H1 (cell line): ENCODE measurements around the gene SLC35B2. TPM values are rescaled to one million over a fixed set of nuclear protein-coding genes. Genes with fewer than 3 reads are reported as not detected.

Experiments
- CTCF ChIA-PET: fragments of 300-600 bp; sonication (Branson Sonifier 250); formaldehyde crosslinking; loops from one replicate; lab custom pipeline; 2021; ENCODE audit not compliant: partially characterized antibody; lab: Charles Lee
- POLR2A ChIA-PET: fragments of 300-600 bp; sonication (Branson Sonifier 250); formaldehyde crosslinking; loops from one replicate; lab custom pipeline; 2021; ENCODE audit warnings: inconsistent platforms; ENCODE audit not compliant: partially characterized antibody; lab: Charles Lee
- DNase-seq, 2 experiments: peaks; one replicate each; pipeline versions ENCODE4 v3.0.0 to v3.0.0-alpha.2; 2010 to 2022; ENCODE audit warnings: low spot score in 2 of 2, low read depth in 1 of 2, mixed read lengths in 1 of 2
- FAIRE-seq: peaks from 2 replicates; lab custom pipeline; 2011; peaks lifted over from hg19 to GRCh38; lab: Jason Lieb, UNC
- H2AFZ ChIP-seq: 2 replicates; pipeline ENCODE4 v1.8.1; 2012; ENCODE audit warnings: low read length, inconsistent platforms
- H2AK5ac ChIP-seq: 2 replicates; pipeline ENCODE4 v1.6.1; 2013; ENCODE audit warnings: low read depth, low read length
- H2BK120ac ChIP-seq: replicated peaks from 2 replicates; pipeline ENCODE3; 2013; ENCODE audit warnings: low read depth, low read length, inconsistent platforms
- H2BK12ac ChIP-seq: 2 replicates; pipeline ENCODE4 v1.6.1; 2013; ENCODE audit warnings: low read depth, low read length
- H2BK15ac ChIP-seq: 2 replicates; pipeline ENCODE4 v1.6.1; 2013; ENCODE audit warnings: low read length
- H2BK20ac ChIP-seq: 2 replicates; pipeline ENCODE4 v1.6.1; 2013; ENCODE audit warnings: low read length
- H2BK5ac ChIP-seq: 2 replicates; pipeline ENCODE4 v1.6.1; 2013; ENCODE audit warnings: low read depth, low read length
- H3K14ac ChIP-seq: 2 replicates; pipeline ENCODE4 v1.6.1; 2013; ENCODE audit warnings: inconsistent platforms; ENCODE audit not compliant: insufficient read length
- H3K18ac ChIP-seq: 2 replicates; pipeline ENCODE4 v1.6.1; 2013; ENCODE audit warnings: low read length; ENCODE audit errors: extremely low read depth
- H3K23ac ChIP-seq: 2 replicates; pipeline ENCODE4 v1.6.1; 2013; ENCODE audit warnings: inconsistent platforms; ENCODE audit not compliant: insufficient read length
- H3K23me2 ChIP-seq: 2 replicates; pipeline ENCODE4 v1.6.1; 2013; ENCODE audit warnings: low read depth, low read length
- H3K27ac ChIP-seq: 2 replicates; pipeline ENCODE4 v1.6.1; 2011; ENCODE audit warnings: low read depth, low read length, inconsistent platforms
- H3K27me3 ChIP-seq, 4 experiments: replicated peaks in 1 of 4; 1 replicate in 1 of 4; 2 replicates in 3 of 4; pipeline versions ENCODE4 v1.6.1 to v1.8.1; 2011 to 2013; ENCODE audit warnings: low read length in 3 of 4, mild to moderate bottlenecking in 3 of 4, inconsistent platforms in 2 of 4, mixed read lengths in 2 of 4, moderate library complexity in 1 of 4; ENCODE audit not compliant: control insufficient read depth in 3 of 4, insufficient read depth in 3 of 4; ENCODE audit errors: extremely low read depth in 1 of 4
- H3K36me3 ChIP-seq, 4 experiments: 2 replicates each; pipeline versions ENCODE4 v1.6.1 to v1.8.1; 2011 to 2013; ENCODE audit warnings: mild to moderate bottlenecking in 4 of 4, low read length in 3 of 4, moderate library complexity in 2 of 4, control low read depth in 1 of 4, inconsistent platforms in 1 of 4; ENCODE audit not compliant: insufficient read depth in 4 of 4, control insufficient read depth in 2 of 4
- H3K4ac ChIP-seq: replicated peaks from 2 replicates; pipeline ENCODE3; 2013; ENCODE audit warnings: low read length, low read depth, mixed read lengths, inconsistent platforms; ENCODE audit not compliant: insufficient read length
- H3K4me1 ChIP-seq, 4 experiments: replicated peaks in 1 of 4; 1 replicate in 1 of 4; 2 replicates in 3 of 4; pipeline versions ENCODE4 v1.6.1 to v1.8.1; 2011 to 2013; ENCODE audit warnings: low read length in 3 of 4, inconsistent platforms in 2 of 4, mixed read lengths in 1 of 4; ENCODE audit not compliant: insufficient read depth in 4 of 4, control insufficient read depth in 3 of 4
- H3K4me2 ChIP-seq, 2 experiments: 2 replicates each; pipeline versions ENCODE4 v1.6.1 to v1.8.1; 2011 to 2013; ENCODE audit warnings: low read depth in 2 of 2, low read length in 2 of 2, control low read depth in 1 of 2, inconsistent platforms in 1 of 2, mild to moderate bottlenecking in 1 of 2; ENCODE audit not compliant: insufficient read depth in 1 of 2
- H3K4me3 ChIP-seq, 4 experiments: fragments of 200-600, 300-600 bp in 1 of 4; sonication (generic), shearing (Covaris generic), sonication (Bioruptor Twin) in 1 of 4; 2 replicates each; pipeline versions ENCODE4 v1.5.1 to v1.8.1; 2011 to 2016; ENCODE audit warnings: low read length in 4 of 4, low read depth in 3 of 4, control low read depth in 2 of 4, inconsistent platforms in 2 of 4, mild to moderate bottlenecking in 2 of 4, mixed read lengths in 1 of 4, moderate library complexity in 1 of 4; ENCODE audit not compliant: insufficient read depth in 2 of 4; ENCODE audit errors: extremely low read depth in 1 of 4
- H3K56ac ChIP-seq: replicated peaks from 2 replicates; pipeline ENCODE3; 2013; ENCODE audit warnings: low read depth, mild to moderate bottlenecking, mixed read lengths, low read length, inconsistent platforms; ENCODE audit not compliant: insufficient read length
- H3K79me1 ChIP-seq: 2 replicates; pipeline ENCODE4 v1.6.1; 2013; ENCODE audit warnings: low read depth, low read length, control low read depth
- H3K79me2 ChIP-seq, 2 experiments: 2 replicates each; pipeline versions ENCODE4 v1.6.1 to v1.8.1; 2012 to 2013; ENCODE audit warnings: low read length in 2 of 2, mild to moderate bottlenecking in 2 of 2, inconsistent platforms in 1 of 2; ENCODE audit not compliant: insufficient read depth in 2 of 2, control insufficient read depth in 1 of 2
- H3K9ac ChIP-seq, 4 experiments: replicated peaks in 1 of 4; 1 replicate in 1 of 4; 2 replicates in 3 of 4; pipeline versions ENCODE4 v1.6.1 to v1.8.1; 2011 to 2013; ENCODE audit warnings: low read depth in 3 of 4, low read length in 3 of 4, control low read depth in 2 of 4, mild to moderate bottlenecking in 2 of 4, moderate library complexity in 2 of 4, inconsistent platforms in 1 of 4; ENCODE audit errors: extremely low read depth in 1 of 4
- H3K9me3 ChIP-seq, 2 experiments: 2 replicates each; pipeline versions ENCODE4 v1.6.1 to v1.8.1; 2012 to 2013; ENCODE audit warnings: mild to moderate bottlenecking in 2 of 2, moderate library complexity in 2 of 2, control low read depth in 1 of 2, inconsistent platforms in 1 of 2, low read depth in 1 of 2, low read length in 1 of 2, mixed read lengths in 1 of 2; ENCODE audit not compliant: insufficient read depth in 2 of 2
- H4K20me1 ChIP-seq, 2 experiments: replicated peaks in 1 of 2; 2 replicates each; pipeline versions ENCODE3 to v1.8.1; 2011 to 2013; ENCODE audit warnings: inconsistent platforms in 2 of 2, low read length in 2 of 2, mild to moderate bottlenecking in 1 of 2; ENCODE audit not compliant: insufficient read depth in 2 of 2, control insufficient read depth in 1 of 2
- H4K5ac ChIP-seq: 2 replicates; pipeline ENCODE4 v1.6.1; 2013; ENCODE audit warnings: low read length, low read depth, mixed read lengths, inconsistent platforms; ENCODE audit not compliant: insufficient read length
- H4K8ac ChIP-seq: 2 replicates; pipeline ENCODE4 v1.8.0; 2013; ENCODE audit warnings: mild to moderate bottlenecking, moderate library complexity, low read length, inconsistent platforms; ENCODE audit not compliant: insufficient read depth; ENCODE audit errors: extremely low read depth
- H4K91ac ChIP-seq: replicated peaks from 2 replicates; pipeline ENCODE3; 2013; ENCODE audit warnings: low read length, mixed read lengths, inconsistent platforms; ENCODE audit not compliant: insufficient read length
- CTCF ChIP-seq, 3 experiments: IDR thresholded peaks; 1 replicate in 2 of 3; 2 replicates in 1 of 3; pipeline versions ENCODE4 v1.5.1 to v1.6.1; 2011; ENCODE audit warnings: low read length in 3 of 3, mild to moderate bottlenecking in 3 of 3, inconsistent platforms in 2 of 3, low read depth in 1 of 3, moderate library complexity in 1 of 3; ENCODE audit not compliant: insufficient read depth in 1 of 3; ENCODE audit errors: control extremely low read depth in 1 of 3
- EP300 ChIP-seq, 2 experiments: IDR thresholded peaks; 1 replicate in 1 of 2; 2 replicates in 1 of 2; pipeline ENCODE4 v1.6.1; 2011 to 2012; ENCODE audit warnings: low read depth in 2 of 2, low read length in 2 of 2, mild to moderate bottlenecking in 2 of 2, borderline replicate concordance in 1 of 2, inconsistent platforms in 1 of 2, moderate library complexity in 1 of 2
- GABPA ChIP-seq: IDR thresholded peaks from 2 replicates; pipeline ENCODE4 v1.6.1; 2011; ENCODE audit warnings: mild to moderate bottlenecking, low read length, moderate library complexity, borderline replicate concordance; ENCODE audit not compliant: insufficient read depth
- KDM1A ChIP-seq: fragments of 200-600, 300-600 bp; sonication (generic); IDR thresholded peaks from 2 replicates; pipeline ENCODE4 v1.7.1; 2016; ENCODE audit warnings: mild to moderate bottlenecking, low read length, borderline replicate concordance
- KDM5A ChIP-seq: fragments of 200-600 bp; IDR thresholded peaks from 2 replicates; pipeline ENCODE4 v1.7.1; 2012; ENCODE audit warnings: mild to moderate bottlenecking, low read length, inconsistent platforms, mixed read lengths
- SP2 ChIP-seq: IDR thresholded peaks from 2 replicates; pipeline ENCODE4 v1.6.1; 2012; ENCODE audit warnings: mild to moderate bottlenecking, low read length, inconsistent platforms
- TCF12 ChIP-seq: IDR thresholded peaks from 2 replicates; pipeline ENCODE4 v1.6.1; 2011; ENCODE audit warnings: low read depth, mild to moderate bottlenecking, low read length
- TEAD4 ChIP-seq: IDR thresholded peaks from 2 replicates; pipeline ENCODE4 v1.6.1; 2012; ENCODE audit warnings: low read depth, low read length, inconsistent platforms, mixed read lengths
- WGBS, 2 experiments: shearing (Covaris generic) in 1 of 2; methylation state at CpG; one replicate each; pipeline versions ENCODE4 v1.1.6 to v1.1.7; 2013 to 2015; ENCODE audit warnings: low lambda C conversion rate in 2 of 2, mixed read lengths in 2 of 2, inconsistent platforms in 1 of 2, low coverage in 1 of 2, missing lambda C conversion rate in 1 of 2; ENCODE audit not compliant: insufficient replicate concordance in 2 of 2, insufficient coverage in 1 of 2, insufficient read length in 1 of 2; ENCODE audit errors: extremely low coverage in 1 of 2, missing lambda C conversion rate in 1 of 2; 5-methylcytosine and 5-hydroxymethylcytosine counted together
- polyA plus RNA-seq, 7 experiments: library from polyadenylated mRNA; depleted of rRNA in 3 of 7; stranded (reverse) in 5 of 7; unstranded in 2 of 7; fragments of >200 nt in 5 of 7; fragments of 200-250 nt in 2 of 7; gene quantifications; 1 replicate in 5 of 7; 2 replicates in 1 of 7; 4 replicates in 1 of 7; pipeline versions ENCODE4 v1.2.1 to v1.2.3, GENCODE V29; 2011 to 2013; ENCODE audit warnings: missing spikeins in 2 of 7, mixed read lengths in 2 of 7
- total RNA-seq: library from RNA; stranded (reverse); fragmentation: NEBNext Ultra II Directional; extraction: Animal tissue kit (Norgen Biotek cat#: 25700); gene quantifications from 2 replicates; pipeline ENCODE4 v1.2.1, GENCODE V29; 2021

The SLC35B2 gene
- total and polyA plus RNA-seq, 2 of the 8 experiments (the other 6 are each of a cell fraction or from before 2014, with no cell fraction given): 29.5 to 65.0 TPM

DNA sequence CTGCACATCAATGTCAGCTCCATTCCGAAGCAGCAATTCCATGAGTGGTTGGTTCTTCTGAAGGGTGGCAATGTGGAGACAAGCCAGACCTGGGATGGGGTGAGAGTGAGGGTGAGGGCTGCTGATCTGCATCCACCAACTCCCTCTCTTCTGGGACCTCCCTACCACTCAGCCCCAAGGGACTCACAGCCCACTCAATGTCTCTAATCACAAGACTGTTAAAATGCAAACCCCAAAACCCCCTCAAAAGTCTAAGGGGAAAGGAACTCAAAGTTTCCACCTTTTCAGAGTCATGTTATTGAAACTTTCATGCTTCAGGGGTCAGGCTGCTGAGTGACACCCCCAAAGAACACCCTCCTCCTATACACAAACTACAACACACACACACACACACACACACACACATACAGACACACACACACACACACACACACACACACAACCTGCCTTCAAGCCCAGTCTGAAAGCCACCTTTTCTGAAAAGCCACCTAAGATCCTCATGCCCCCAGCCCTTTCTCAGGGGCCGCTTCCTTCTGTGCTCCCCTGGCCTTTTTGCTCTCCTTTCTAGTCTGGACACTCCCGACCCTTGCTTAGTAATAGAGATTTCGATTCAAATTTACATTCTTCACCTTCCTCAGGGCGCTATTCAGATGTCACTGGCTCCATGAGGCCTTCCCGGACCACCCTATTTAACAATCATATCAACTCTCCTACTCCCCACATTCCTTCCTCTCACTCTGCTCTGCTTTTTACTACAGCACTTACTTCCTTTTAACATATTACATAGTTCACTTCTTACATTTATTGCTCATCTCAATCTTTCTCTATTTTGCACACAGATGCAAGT, 3.3 kb upstream of the SLC35B2 start:
- TF ChIP-seq TCF12 (no peak), KDM1A (no peak), EP300 (IDR thresholded peaks at IDR 0.05; ENCODE audit: borderline replicate concordance in 1 of 2, low read depth in 2 of 2, low read length in 2 of 2) (no peak), SP2 (no peak), TEAD4 (no peak), GABPA (no peak), CTCF (IDR thresholded peaks at IDR 0.05; ENCODE audit: control extremely low read depth in 1 of 3, insufficient read depth in 1 of 3, low read depth in 1 of 3, low read length in 3 of 3) (no peak), KDM5A (no peak)
- H3K4me2 ChIP-seq: no peak overlapping the region
- H2BK12ac ChIP-seq: no peak overlapping the region
- ChIA-PET POLR2A (interaction anchor here (0.9 to 15.1 kb wide), 5 partner anchors 7 to 67 kb away, joined by 3 to 581 read pairs (median 8); partner anchors contain the start of genes HSP90AB1, SLC35B2 and TMEM151B), CTCF (interaction anchor here (1.7 to 19.0 kb wide), 3 partner anchors 26 to 164 kb away, joined by 4 to 330 read pairs (median 5); partner anchors contain the start of gene AARS2)
- H3K4ac ChIP-seq: no peak overlapping the region
- no peak overlapping the region for H3K18ac ChIP-seq
- no peaks in the 10 kb centered on the region for H3K9me3 ChIP-seq
- no peaks in the 10 kb centered on the region; a peak in 1 of 7 replicates for H3K27me3 ChIP-seq
- WGBS, 2 experiments: 86% methylated on average over 6 of the region's 6 CpGs; no CpG with 5 or more reads in 1 of the 2 experiments
- H2BK15ac ChIP-seq: no peak overlapping the region
- no peak overlapping the region for H2AK5ac ChIP-seq
- H4K8ac ChIP-seq: no peak overlapping the region
- H3K4me1 ChIP-seq: peaks cover 6 to 38% (median 20%) of the 10 kb centered on the region in 4 experiments
- no peak overlapping the region for H4K5ac ChIP-seq
- FAIRE-seq (no peak), DNase-seq (no peak)
- no peak overlapping the region for H3K56ac ChIP-seq
- no peak overlapping the region for H2BK20ac ChIP-seq
- no peak overlapping the region for H3K4me3 ChIP-seq
- no peak overlapping the region for H3K23ac ChIP-seq
- no peak overlapping the region for H3K14ac ChIP-seq
- no peak overlapping the region for H2BK5ac ChIP-seq
- peaks cover 4 to 10% (median 7%) of the 10 kb centered on the region in 4 experiments; a peak in 5 of 8 replicates for H3K36me3 ChIP-seq
- H4K91ac ChIP-seq: no peak overlapping the region
- no peak overlapping the region for H2BK120ac ChIP-seq
- H3K9ac ChIP-seq: no peak overlapping the region
- H4K20me1 ChIP-seq: peaks cover 1 to 5% of the 10 kb centered on the region in 2 experiments
- no peak overlapping the region for H2AFZ ChIP-seq
- peaks cover 0 to 18% of the 10 kb centered on the region in 2 experiments; a peak in 2 of 4 replicates for H3K79me2 ChIP-seq
- H3K27ac ChIP-seq: no peak overlapping the region
- peaks cover 7% of the 10 kb centered on the region; the same call in 1 of the 2 replicates for H3K79me1 ChIP-seq
- peaks cover 19% of the 10 kb centered on the region for H3K23me2 ChIP-seq
